A673 (cell line): Measurements from ENCODE around the gene F7. TPM values are rescaled to one million over a fixed set of nuclear protein-coding genes. Genes with fewer than 3 reads are reported as not detected.

Experiments
- BruUV-seq: library from RNA; stranded (reverse); fragments of 400-500 nt; replicated peaks from 2 replicates; lab custom pipeline; 2021; lab: Mats Ljungman, UMichigan
- CTCF ChIA-PET: fragments of 300-600 bp; sonication (Branson Sonifier 250); formaldehyde crosslinking; loops from one replicate; lab custom pipeline; 2022; ENCODE audit warnings: antibody characterized with exemption; lab: Charles Lee
- POLR2A ChIA-PET: fragments of 300-600 bp; sonication (Branson Sonifier 250); formaldehyde crosslinking; loops from one replicate; lab custom pipeline; 2022; ENCODE audit warnings: antibody characterized with exemption; ENCODE audit not compliant: low non-redundant PET; lab: Charles Lee
- DNase-seq: peaks from one replicate; pipeline ENCODE4 v3.0.0-alpha.2; 2015; ENCODE audit warnings: low spot score
- H3K27ac ChIP-seq: fragments of 200-600 bp; sonication (generic); 2 replicates; pipeline ENCODE4 v1.5.1; 2016; ENCODE audit warnings: mixed run types, low read depth, mild to moderate bottlenecking, mixed read lengths, antibody characterized with exemption, low read length; ENCODE audit not compliant: poor library complexity, severe bottlenecking
- H3K27me3 ChIP-seq: fragments of 200-600 bp; sonication (generic); replicated peaks from 2 replicates; pipeline ENCODE4 v1.6.1; 2017; ENCODE audit warnings: mixed run types, low read depth, mild to moderate bottlenecking, mixed read lengths, antibody characterized with exemption, low read length; ENCODE audit not compliant: insufficient read depth, poor library complexity
- H3K36me3 ChIP-seq: fragments of 200-600 bp; sonication (generic); 2 replicates; pipeline ENCODE4 v1.6.1; 2016; ENCODE audit warnings: mixed run types, mild to moderate bottlenecking, mixed read lengths, antibody characterized with exemption, low read length; ENCODE audit not compliant: insufficient read depth, poor library complexity, severe bottlenecking
- H3K4me1 ChIP-seq: fragments of 200-600 bp; sonication (generic); 2 replicates; pipeline ENCODE4 v1.6.1; 2017; ENCODE audit warnings: mixed run types, mild to moderate bottlenecking, mixed read lengths, antibody characterized with exemption, low read length; ENCODE audit not compliant: insufficient read depth, poor library complexity, severe bottlenecking
- H3K4me3 ChIP-seq: fragments of 200-600 bp; sonication (generic); 2 replicates; pipeline ENCODE4 v1.5.1; 2016; ENCODE audit warnings: low read depth, mixed run types, mild to moderate bottlenecking, mixed read lengths, low read length; ENCODE audit not compliant: poor library complexity, severe bottlenecking
- H3K9me3 ChIP-seq: fragments of 200-600 bp; sonication (generic); 2 replicates; pipeline ENCODE4 v1.6.1; 2016; ENCODE audit warnings: mixed run types, low read depth, mild to moderate bottlenecking, mixed read lengths, antibody characterized with exemption, low read length; ENCODE audit not compliant: poor library complexity, severe bottlenecking
- CTCF ChIP-seq: fragments of 300-800, 200-600 bp; sonication (generic); conservative IDR thresholded peaks from 2 replicates; pipeline ENCODE4 v1.5.1; 2017; ENCODE audit warnings: low read depth, mild to moderate bottlenecking, antibody characterized with exemption, low read length, moderate library complexity, mixed read lengths
- EZH2 ChIP-seq: fragments of 200-600 bp; sonication (generic); IDR thresholded peaks from 2 replicates; pipeline ENCODE4 v1.6.1; 2017; ENCODE audit warnings: borderline replicate concordance, low read depth, mild to moderate bottlenecking, mixed read lengths, antibody characterized with exemption, low read length; ENCODE audit not compliant: poor library complexity, severe bottlenecking
- intact Hi-C: fragments of 100-400 bp; cut with micrococcal nuclease; formaldehyde crosslinking; loops from one replicate; pipeline ENCODE4 v1.10.0; 2022; ENCODE audit not compliant: unreplicated experiment
- total RNA-seq: library from RNA; stranded (reverse); gene quantifications from 2 replicates; pipeline ENCODE4 v1.2.3, GENCODE V29; 2021

F7 gene
- total RNA-seq, 1 experiment from 2014 or later = not detected

GRCh38 chr13:113126265-113127150, 20.9 kb downstream of the F7 start:
- no peak overlapping the region for H3K4me3 ChIP-seq
- intact Hi-C loops = no loop called here
- POLR2A ChIA-PET = no interaction called here
- H3K36me3 ChIP-seq = no peaks in the 10 kb centered on the region
- BruUV-seq = no TSS peak
- CTCF ChIA-PET = no interaction called here
- peaks cover 9% of the 10 kb centered on the region for H3K27me3 ChIP-seq
- DNase-seq = no peak
- no peaks in the 10 kb centered on the region for H3K9me3 ChIP-seq
- no peaks in the 10 kb centered on the region for H3K4me1 ChIP-seq
- TF ChIP-seq EZH2 = no peak
- TF ChIP-seq CTCF = no peak
- H3K27ac ChIP-seq = no peak overlapping the region

GRCh38 chr13:113129480-113129879, 23.9 kb downstream of the F7 start:
- Histone ChIP-seq H3K9me3 (no peaks in the 10 kb centered on the region), H3K27ac (no peak overlapping the region), H3K4me1 (no peaks in the 10 kb centered on the region), H3K4me3 (no peak overlapping the region), H3K36me3 (no peaks in the 10 kb centered on the region), H3K27me3 (peaks cover 33% of the 10 kb centered on the region)
- no peak for DNase-seq
- TF ChIP-seq CTCF (no peak), EZH2 (no peak)
- intact Hi-C loops = no loop called here
- CTCF ChIA-PET = no interaction called here
- POLR2A ChIA-PET = no interaction called here
- no TSS peak for BruUV-seq

GRCh38 chr13:113129921-113130750, 24.5 kb downstream of the F7 start:
- H3K4me1 ChIP-seq = no peaks in the 10 kb centered on the region
- H3K27ac ChIP-seq = no peak overlapping the region
- CTCF ChIA-PET = no interaction called here
- peaks cover 33% of the 10 kb centered on the region for H3K27me3 ChIP-seq
- no peak for DNase-seq
- no peaks in the 10 kb centered on the region for H3K9me3 ChIP-seq
- no peaks in the 10 kb centered on the region for H3K36me3 ChIP-seq
- no TSS peak for BruUV-seq
- intact Hi-C loops = no loop called here
- POLR2A ChIA-PET = no interaction called here
- TF ChIP-seq EZH2 (no peak), CTCF (no peak)
- no peak overlapping the region for H3K4me3 ChIP-seq
